Keratinocyte (primary cell): Measurements from ENCODE around the gene LRRIQ1.

Experiments
- CTCF ChIP-seq, 3 experiments: IDR thresholded peaks in 1 of 3; conservative IDR thresholded peaks in 1 of 3; optimal IDR thresholded peaks in 1 of 3; 2 replicates in 2 of 3; 3 replicates in 1 of 3; pipeline versions ENCODE3 to v1.5.1; 2011; ENCODE audit warnings: low read length in 3 of 3, mild to moderate bottlenecking in 3 of 3, moderate library complexity in 2 of 3, control low read depth in 1 of 3, inconsistent platforms in 1 of 3; ENCODE audit not compliant: insufficient read depth in 2 of 3; ENCODE audit errors: extremely low read depth in 1 of 3
- EZH2 ChIP-seq: IDR thresholded peaks from one replicate; pipeline ENCODE4 v1.6.1; 2012; ENCODE audit warnings: inconsistent platforms, mild to moderate bottlenecking, low read length, moderate library complexity

- TF ChIP-seq CTCF (optimal IDR thresholded peaks at IDR 0.05 in 1 of 3, IDR thresholded peaks at IDR 0.05 in 1 of 3, conservative IDR thresholded peaks at IDR 0.05 in 1 of 3; ENCODE audit: extremely low read depth in 1 of 3, insufficient read depth in 2 of 3, low read length in 3 of 3) (no peak), EZH2 (no peak)
Observed at GRCh38 chr12:85092814-85093370, 56.7 kb downstream of the LRRIQ1 start.
